Mesenchymal stem cell (in vitro differentiated cells and primary cell): ENCODE data around the gene DQX1.

ENCODE experiments used
- DNase-seq: peaks from one replicate; pipeline ENCODE4 v3.0.0-alpha.2; 2013
- H2AFZ ChIP-seq: one replicate; pipeline ENCODE4 v1.6.1; 2013; ENCODE audit warnings: low read depth, mild to moderate bottlenecking, control low read depth, inconsistent platforms, low read length, moderate library complexity
- H2AK5ac ChIP-seq: 2 replicates; pipeline ENCODE4 v1.6.1; 2013; ENCODE audit warnings: low read length, moderate library complexity, mild to moderate bottlenecking, inconsistent platforms; ENCODE audit not compliant: severe bottlenecking
- H2BK120ac ChIP-seq: one replicate; pipeline ENCODE4 v1.6.1; 2013; ENCODE audit warnings: low read depth, mild to moderate bottlenecking, inconsistent platforms, low read length, moderate library complexity
- H2BK12ac ChIP-seq, 2 experiments: one replicate each; pipeline ENCODE4 v1.6.1; 2013; ENCODE audit warnings: inconsistent platforms in 2 of 2, low read length in 2 of 2, mild to moderate bottlenecking in 2 of 2, moderate library complexity in 2 of 2, control low read depth in 1 of 2
- H2BK15ac ChIP-seq: one replicate; pipeline ENCODE4 v1.6.1; 2013; ENCODE audit warnings: mild to moderate bottlenecking, low read depth, inconsistent platforms; ENCODE audit not compliant: poor library complexity, severe bottlenecking
- H2BK5ac ChIP-seq: 2 replicates; pipeline ENCODE4 v1.6.1; 2013; ENCODE audit warnings: low read depth, mild to moderate bottlenecking, low read length, control low read depth, inconsistent platforms; ENCODE audit not compliant: poor library complexity, severe bottlenecking
- H3K14ac ChIP-seq, 2 experiments: one replicate each; pipeline ENCODE4 v1.6.1; 2013; ENCODE audit warnings: inconsistent platforms in 2 of 2, low read length in 2 of 2, control low read depth in 1 of 2, mild to moderate bottlenecking in 1 of 2, moderate library complexity in 1 of 2
- H3K18ac ChIP-seq, 2 experiments: one replicate each; pipeline ENCODE4 v1.6.1; 2013; ENCODE audit warnings: inconsistent platforms in 2 of 2, low read length in 2 of 2, control low read depth in 1 of 2, low read depth in 1 of 2, mild to moderate bottlenecking in 1 of 2
- H3K23ac ChIP-seq, 2 experiments: one replicate each; pipeline ENCODE4 v1.6.1; 2013; ENCODE audit warnings: inconsistent platforms in 2 of 2, low read length in 2 of 2, mild to moderate bottlenecking in 2 of 2, moderate library complexity in 2 of 2, control low read depth in 1 of 2
- H3K27ac ChIP-seq: 2 replicates; pipeline ENCODE4 v1.5.1; 2013; ENCODE audit warnings: mild to moderate bottlenecking, moderate library complexity, low read length, control low read depth, inconsistent platforms; ENCODE audit not compliant: poor library complexity, severe bottlenecking
- H3K27me3 ChIP-seq, 2 experiments: 2 replicates each; pipeline versions ENCODE4 v1.6.1 to v1.7.0; 2013; ENCODE audit warnings: low read length in 2 of 2, mild to moderate bottlenecking in 2 of 2, moderate library complexity in 2 of 2, control low read depth in 1 of 2, inconsistent platforms in 1 of 2; ENCODE audit not compliant: control insufficient read depth in 1 of 2, insufficient read depth in 1 of 2
- H3K36me3 ChIP-seq, 2 experiments: 2 replicates each; pipeline versions ENCODE4 v1.6.1 to v1.7.0; 2013; ENCODE audit warnings: low read length in 2 of 2, control low read depth in 1 of 2, inconsistent platforms in 1 of 2, low read depth in 1 of 2, mild to moderate bottlenecking in 1 of 2; ENCODE audit not compliant: insufficient read depth in 2 of 2, control insufficient read depth in 1 of 2
- H3K4ac ChIP-seq, 2 experiments: one replicate each; pipeline ENCODE4 v1.6.1; 2013; ENCODE audit warnings: inconsistent platforms in 2 of 2, low read length in 2 of 2, mild to moderate bottlenecking in 2 of 2, moderate library complexity in 2 of 2, control low read depth in 1 of 2, low read depth in 1 of 2
- H3K4me1 ChIP-seq: 2 replicates; pipeline ENCODE4 v1.6.1; 2013; ENCODE audit warnings: low read depth, low read length, control low read depth; ENCODE audit not compliant: control insufficient read depth, insufficient read depth
- H3K4me2 ChIP-seq: 2 replicates; pipeline ENCODE4 v1.6.1; 2013; ENCODE audit warnings: low read length, mild to moderate bottlenecking, inconsistent platforms; ENCODE audit not compliant: poor library complexity, severe bottlenecking
- H3K4me3 ChIP-seq, 2 experiments: 2 replicates each; pipeline versions ENCODE4 v1.5.1 to v1.7.0; 2013; ENCODE audit warnings: low read length in 2 of 2, mild to moderate bottlenecking in 2 of 2, control low read depth in 1 of 2, low read depth in 1 of 2; ENCODE audit not compliant: insufficient read depth in 1 of 2
- H3K79me1 ChIP-seq: replicated peaks from 2 replicates; pipeline ENCODE4 v1.6.1; 2013; ENCODE audit warnings: mild to moderate bottlenecking, control low read depth, low read length, inconsistent platforms; ENCODE audit not compliant: poor library complexity, severe bottlenecking
- H3K9ac ChIP-seq: 2 replicates; pipeline ENCODE4 v1.7.0; 2013; ENCODE audit warnings: mild to moderate bottlenecking, low read length, moderate library complexity
- H3K9me3 ChIP-seq: 2 replicates; pipeline ENCODE4 v1.7.0; 2013; ENCODE audit warnings: mild to moderate bottlenecking, low read length; ENCODE audit not compliant: control insufficient read depth
- H4K8ac ChIP-seq: one replicate; pipeline ENCODE4 v1.6.1; 2013; ENCODE audit warnings: inconsistent platforms, mild to moderate bottlenecking, low read length, moderate library complexity
- H4K91ac ChIP-seq: one replicate; pipeline ENCODE4 v1.6.1; 2013; ENCODE audit warnings: mild to moderate bottlenecking, low read length, inconsistent platforms
- WGBS: methylation state at CpG from one replicate; pipeline ENCODE4 v1.1.7; 2013; ENCODE audit warnings: mixed read lengths; 5-methylcytosine and 5-hydroxymethylcytosine counted together

The DQX1 gene

GRCh38 chr2:74482801-74483674, 43.0 kb downstream of the DQX1 start, which contains the start of the genes CCDC142 and TTC31:
Gene CCDC142, minus strand, starts transcription at chr2:74482998. Its CDS starts 161 bp downstream, at chr2:74482837.
Gene TTC31, plus strand, starts transcription at chr2:74483081. Its CDS starts 15 bp downstream, at chr2:74483096.
- Histone ChIP-seq H4K91ac (peak within 1 kb of the TSS; percentile 79), H3K4me1 (peaks cover 18% of the 10 kb centered on the region), H3K4me3 (peak within 1 kb of the TSS; percentile 82 to 93), H3K79me1 (peaks cover 28% of the 10 kb centered on the region), H3K4me2 (peak within 1 kb of the TSS; percentile 98), H3K4ac (peak within 1 kb of the TSS in 1 of 2 experiments; percentile 75), H2AFZ (peak within 1 kb of the TSS; percentile 73), H4K8ac (peak within 1 kb of the TSS; percentile 89), H3K23ac (peak within 1 kb of the TSS in 1 of 2 experiments; percentile 40), H2AK5ac (no peak within 1 kb of the TSS), H2BK120ac (no peak within 1 kb of the TSS), H3K36me3 (peaks cover 12 to 45% of the 10 kb centered on the region in 2 experiments), H3K9ac (peak within 1 kb of the TSS; percentile 94), H3K18ac (peak within 1 kb of the TSS; percentile 87 to 98), H3K9me3 (no peaks in the 10 kb centered on the region), H3K27ac (peak within 1 kb of the TSS; percentile 85), H2BK12ac (no peak within 1 kb of the TSS), H2BK15ac (peak within 1 kb of the TSS; percentile 45), H3K14ac (peak within 1 kb of the TSS in 1 of 2 experiments; percentile 50), H3K27me3 (no peaks in the 10 kb centered on the region), H2BK5ac (peak within 1 kb of the TSS; percentile 85)
- peak; percentile 97 for DNase-seq
- WGBS, result 2% methylated on average over 48 of the region's 50 CpGs

GRCh38 chr2:74481961-74482800, 43.9 kb downstream of the DQX1 start:
- H2BK5ac ChIP-seq, result no peak overlapping the region
- no peak overlapping the region for H2BK12ac ChIP-seq
- H2AK5ac ChIP-seq, result no peak overlapping the region
- peak overlapping the region; percentile 94 for H3K9ac ChIP-seq
- peak overlapping the region in 1 of 2 experiments; percentile 55 for H3K4ac ChIP-seq
- DNase-seq, result peak; percentile 37
- peak overlapping the region in 1 of 2 experiments; percentile 40 for H3K23ac ChIP-seq
- peak overlapping the region; percentile 77 for H3K4me2 ChIP-seq
- H3K14ac ChIP-seq, result peak overlapping the region in 1 of 2 experiments; percentile 50
- H3K36me3 ChIP-seq, result peaks cover 17 to 46% of the 10 kb centered on the region in 2 experiments
- peak overlapping the region; percentile 87 to 92 for H3K18ac ChIP-seq
- H3K79me1 ChIP-seq, result peaks cover 31% of the 10 kb centered on the region
- peak overlapping the region; percentile 82 to 93 for H3K4me3 ChIP-seq
- peak overlapping the region; percentile 79 for H4K91ac ChIP-seq
- peak overlapping the region; percentile 45 for H2BK15ac ChIP-seq
- H3K9me3 ChIP-seq, result no peaks in the 10 kb centered on the region
- H2AFZ ChIP-seq, result peak overlapping the region; percentile 46
- no peak overlapping the region for H2BK120ac ChIP-seq
- H3K27me3 ChIP-seq, result no peaks in the 10 kb centered on the region
- H3K4me1 ChIP-seq, result peaks cover 18% of the 10 kb centered on the region
- WGBS, result under 1% methylated on average over 73 of the region's 80 CpGs
- H4K8ac ChIP-seq, result peak overlapping the region; percentile 89
- peak overlapping the region; percentile 70 for H3K27ac ChIP-seq

- Histone ChIP-seq H3K9ac (peak overlapping the region; percentile 94), H2BK5ac (no peak overlapping the region), H2AK5ac (no peak overlapping the region), H2AFZ (no peak overlapping the region), H3K27ac (no peak overlapping the region), H4K91ac (no peak overlapping the region), H3K23ac (no peak overlapping the region), H3K14ac (no peak overlapping the region), H2BK120ac (no peak overlapping the region), H3K36me3 (peaks cover 20 to 46% of the 10 kb centered on the region in 2 experiments), H3K4me1 (peaks cover 18% of the 10 kb centered on the region), H3K4me2 (peak overlapping the region; percentile 77), H3K4me3 (peak overlapping the region; percentile 82 to 93), H3K4ac (no peak overlapping the region), H2BK12ac (no peak overlapping the region), H4K8ac (no peak overlapping the region), H3K79me1 (peaks cover 28% of the 10 kb centered on the region), H3K18ac (no peak overlapping the region), H2BK15ac (no peak overlapping the region), H3K9me3 (no peaks in the 10 kb centered on the region), H3K27me3 (no peaks in the 10 kb centered on the region)
- DNase-seq, result no peak
- WGBS, result 70% methylated on average over 3 of the region's 3 CpGs
Measured at GRCh38 chr2:74481431-74481830, 44.6 kb downstream of the DQX1 start.
